OCI-LY7 (cell line): ENCODE results near the gene HCCS.

Source experiments
- CTCF ChIP-seq: fragments of 200-600 bp; sonication (generic); conservative IDR thresholded peaks from 2 replicates; pipeline ENCODE4 v1.5.1; 2014; ENCODE audit warnings: mild to moderate bottlenecking, antibody characterized with exemption, low read length, moderate library complexity, mixed read lengths
- EZH2phosphoT487 ChIP-seq: fragments of 200-600 bp; sonication (generic); IDR thresholded peaks from 2 replicates; pipeline ENCODE4 v1.6.1; 2018; ENCODE audit warnings: low read depth, borderline replicate concordance, mild to moderate bottlenecking, mixed run types, antibody characterized with exemption, low read length, moderate library complexity, mixed read lengths

- TF ChIP-seq CTCF: no peak
- TF ChIP-seq EZH2phosphoT487: no peak
These were observed 8.3 kb downstream of the HCCS start for GRCh38 chrX:11119313-11119943.
